Keratinocyte (primary cell): ENCODE measurements around the gene CFAP53. TPM values are rescaled to one million over a fixed set of nuclear protein-coding genes. Genes with fewer than 3 reads are reported as not detected.

ENCODE experiments used
- DNase-seq: peaks from one replicate; pipeline ENCODE4 v3.0.0-alpha.2; 2011; ENCODE audit warnings: low read depth, missing footprints, low spot score
- FAIRE-seq: peaks from 2 replicates; lab custom pipeline; 2011; peaks lifted over from hg19 to GRCh38; lab: Jason Lieb, UNC
- H2AFZ ChIP-seq: 2 replicates; pipeline ENCODE4 v1.6.0; 2012; ENCODE audit warnings: low read length, control low read depth, inconsistent platforms; ENCODE audit not compliant: control insufficient read depth
- H3K27ac ChIP-seq: 2 replicates; pipeline ENCODE4 v1.5.1; 2011; ENCODE audit warnings: low read length; ENCODE audit not compliant: control insufficient read depth, insufficient read depth
- H3K27me3 ChIP-seq: 3 replicates; pipeline ENCODE4 v1.6.0; 2011; ENCODE audit warnings: low read length; ENCODE audit not compliant: control insufficient read depth, insufficient read depth; ENCODE audit errors: extremely low read depth
- H3K36me3 ChIP-seq, 2 experiments: 2 replicates in 1 of 2; 3 replicates in 1 of 2; pipeline ENCODE4 v1.5.1; 2011; ENCODE audit warnings: low read length in 2 of 2, mild to moderate bottlenecking in 1 of 2; ENCODE audit not compliant: control insufficient read depth in 2 of 2, insufficient read depth in 2 of 2; ENCODE audit errors: extremely low read depth in 1 of 2
- H3K4me1 ChIP-seq: 3 replicates; pipeline ENCODE4 v1.5.1; 2011; ENCODE audit warnings: low read length; ENCODE audit not compliant: control insufficient read depth, insufficient read depth; ENCODE audit errors: extremely low read depth
- H3K4me2 ChIP-seq: 3 replicates; pipeline ENCODE4 v1.6.0; 2011; ENCODE audit warnings: low read depth, low read length; ENCODE audit not compliant: control insufficient read depth, insufficient read depth; ENCODE audit errors: extremely low read depth
- H3K4me3 ChIP-seq, 3 experiments: fragments of 200-600 bp in 1 of 3; sonication (generic) in 1 of 3; 2 replicates in 2 of 3; 3 replicates in 1 of 3; pipeline ENCODE4 v1.5.1; 2011 to 2016; ENCODE audit warnings: low read length in 3 of 3, mild to moderate bottlenecking in 3 of 3, control low read depth in 2 of 3, inconsistent platforms in 1 of 3, low read depth in 1 of 3, mixed read lengths in 1 of 3, mixed run types in 1 of 3, moderate library complexity in 1 of 3; ENCODE audit not compliant: control insufficient read depth in 2 of 3, insufficient read depth in 2 of 3; ENCODE audit errors: extremely low read depth in 1 of 3
- H3K79me2 ChIP-seq: 2 replicates; pipeline ENCODE4 v1.6.0; 2012; ENCODE audit warnings: low read length; ENCODE audit not compliant: control insufficient read depth, insufficient read depth
- H3K9ac ChIP-seq: 3 replicates; pipeline ENCODE4 v1.6.0; 2011; ENCODE audit warnings: low read length; ENCODE audit not compliant: control insufficient read depth, insufficient read depth; ENCODE audit errors: extremely low read depth
- H3K9me1 ChIP-seq: 3 replicates; pipeline ENCODE4 v1.6.0; 2011; ENCODE audit warnings: low read length; ENCODE audit not compliant: control insufficient read depth, insufficient read depth; ENCODE audit errors: extremely low read depth
- H3K9me3 ChIP-seq: 2 replicates; pipeline ENCODE4 v1.5.1; 2012; ENCODE audit warnings: low read depth, low read length; ENCODE audit not compliant: control insufficient read depth
- H4K20me1 ChIP-seq: 3 replicates; pipeline ENCODE4 v1.6.0; 2011; ENCODE audit warnings: low read length; ENCODE audit not compliant: control insufficient read depth, insufficient read depth; ENCODE audit errors: extremely low read depth
- CTCF ChIP-seq, 3 experiments: IDR thresholded peaks in 1 of 3; conservative IDR thresholded peaks in 1 of 3; optimal IDR thresholded peaks in 1 of 3; 2 replicates in 2 of 3; 3 replicates in 1 of 3; pipeline versions ENCODE3 to v1.5.1; 2011; ENCODE audit warnings: low read length in 3 of 3, mild to moderate bottlenecking in 3 of 3, moderate library complexity in 2 of 3, control low read depth in 1 of 3, inconsistent platforms in 1 of 3; ENCODE audit not compliant: insufficient read depth in 2 of 3; ENCODE audit errors: extremely low read depth in 1 of 3
- EZH2 ChIP-seq: IDR thresholded peaks from one replicate; pipeline ENCODE4 v1.6.1; 2012; ENCODE audit warnings: inconsistent platforms, mild to moderate bottlenecking, low read length, moderate library complexity
- dilution Hi-C: fragments of 300-500 bp; cut with MboI; formaldehyde crosslinking; loops from one replicate; pipeline ENCODE4 v1.7.0; 2020; ENCODE audit warnings: low sequenced_read_pairs; ENCODE audit not compliant: extremely low pct_ligation_motif_present
- polyA plus RNA-seq, 5 experiments: library from polyadenylated mRNA; depleted of rRNA in 3 of 5; stranded (reverse) in 3 of 5; stranded (forward) in 1 of 5; unstranded in 1 of 5; fragments of >200 nt; gene quantifications; 1 replicate in 1 of 5; 2 replicates in 3 of 5; 3 replicates in 1 of 5; pipeline versions ENCODE4 v1.2.1 to v1.2.3, GENCODE V29; 2011 to 2012; ENCODE audit warnings: missing spikeins in 2 of 5, low read depth in 1 of 5, low replicate concordance in 1 of 5

The CFAP53 gene
- polyA plus RNA-seq, 1 donor (not counting 4 experiments of a cell fraction or from before 2014, with no cell fraction given): 0.59 TPM

GRCh38 chr18:50306944-50307343 is 40.6 kb upstream of the CFAP53 start:
- no peaks in the 10 kb centered on the region for H3K79me2 ChIP-seq
- FAIRE-seq (no peak), DNase-seq (no peak)
- no peaks in the 10 kb centered on the region for H4K20me1 ChIP-seq
- dilution Hi-C loops: no loop called here
- H2AFZ ChIP-seq: peak overlapping the region; percentile 41
- H3K4me3 ChIP-seq: no peak overlapping the region
- H3K9ac ChIP-seq: no peak overlapping the region
- TF ChIP-seq CTCF (optimal IDR thresholded peaks at IDR 0.05 in 1 of 3, IDR thresholded peaks at IDR 0.05 in 1 of 3, conservative IDR thresholded peaks at IDR 0.05 in 1 of 3; ENCODE audit: extremely low read depth in 1 of 3, insufficient read depth in 2 of 3, low read length in 3 of 3) (no peak), EZH2 (no peak)
- H3K9me3 ChIP-seq: no peaks in the 10 kb centered on the region
- H3K9me1 ChIP-seq: no peaks in the 10 kb centered on the region
- H3K27ac ChIP-seq: no peak overlapping the region
- peaks cover 5% of the 10 kb centered on the region for H3K27me3 ChIP-seq
- H3K36me3 ChIP-seq: no peaks in the 10 kb centered on the region
- H3K4me2 ChIP-seq: peak overlapping the region; percentile 99
- H3K4me1 ChIP-seq: peaks cover 14% of the 10 kb centered on the region

GRCh38 chr18:50301074-50301473 is 34.8 kb upstream of the CFAP53 start:
- FAIRE-seq (no peak), DNase-seq (no peak)
- H4K20me1 ChIP-seq: no peaks in the 10 kb centered on the region
- H3K9me1 ChIP-seq: no peaks in the 10 kb centered on the region
- H3K36me3 ChIP-seq: no peaks in the 10 kb centered on the region
- peaks cover 3% of the 10 kb centered on the region for H3K4me1 ChIP-seq
- H3K4me3 ChIP-seq: no peak overlapping the region
- peaks cover 5% of the 10 kb centered on the region for H3K27me3 ChIP-seq
- no peak overlapping the region for H3K9ac ChIP-seq
- dilution Hi-C loops: no loop called here
- no peak overlapping the region for H3K4me2 ChIP-seq
- no peak overlapping the region for H3K27ac ChIP-seq
- no peak overlapping the region for H2AFZ ChIP-seq
- TF ChIP-seq EZH2 (no peak), CTCF (optimal IDR thresholded peaks at IDR 0.05 in 1 of 3, IDR thresholded peaks at IDR 0.05 in 1 of 3, conservative IDR thresholded peaks at IDR 0.05 in 1 of 3; ENCODE audit: extremely low read depth in 1 of 3, insufficient read depth in 2 of 3, low read length in 3 of 3) (no peak)
- H3K79me2 ChIP-seq: no peaks in the 10 kb centered on the region
- no peaks in the 10 kb centered on the region for H3K9me3 ChIP-seq
